SK-N-SH (cell line): ENCODE results near the gene ZNF366. TPM values are rescaled to one million over a fixed set of nuclear protein-coding genes. Genes with fewer than 3 reads are reported as not detected.

Source experiments
- CTCF ChIA-PET: fragments of 300-600, 350-600 bp; formaldehyde crosslinking; extraction: SDS; loops from one replicate; lab custom pipeline; 2021; lab: Yijun Ruan, JAX
- POLR2A ChIA-PET: fragments of 350-600 bp; sonication (Branson Sonifier 250); formaldehyde crosslinking; extraction: SDS; loops from one replicate; lab custom pipeline; 2020; ENCODE audit warnings: antibody characterized with exemption, inconsistent platforms; lab: Yijun Ruan, JAX
- DNase-seq: peaks from one replicate; pipeline ENCODE4 v3.0.0; 2012
- H2AFZ ChIP-seq: fragments of 200-600 bp; sonication (generic); 2 replicates; pipeline ENCODE4 v1.8.1; 2016; ENCODE audit warnings: antibody characterized with exemption, mild to moderate bottlenecking, low read depth
- H3F3A ChIP-seq: fragments of 200-600 bp; sonication (generic); replicated peaks from 2 replicates; pipeline ENCODE3; 2016; ENCODE audit warnings: antibody characterized with exemption, mild to moderate bottlenecking; ENCODE audit not compliant: insufficient read depth
- H3K27ac ChIP-seq, 2 experiments: fragments of 200-500 bp in 1 of 2; fragments of 200-600 bp in 1 of 2; sonication (Bioruptor generic) in 1 of 2; sonication (generic), shearing (Covaris generic) in 1 of 2; 2 replicates each; pipeline versions ENCODE4 v1.5.1 to v1.6.1; 2014 to 2016; ENCODE audit warnings: low read depth in 2 of 2, inconsistent platforms in 1 of 2, low read length in 1 of 2, mild to moderate bottlenecking in 1 of 2, mixed read lengths in 1 of 2
- H3K27me3 ChIP-seq: fragments of 200-600 bp; sonication (generic), shearing (Covaris generic); 2 replicates; pipeline ENCODE4 v1.6.1; 2016; ENCODE audit warnings: mixed run types; ENCODE audit not compliant: insufficient read depth
- H3K36me3 ChIP-seq, 2 experiments: fragments of 200-500 bp in 1 of 2; fragments of 200-600 bp in 1 of 2; sonication (Bioruptor generic) in 1 of 2; sonication (generic) in 1 of 2; replicated peaks in 1 of 2; 2 replicates each; pipeline versions ENCODE3 to v1.5.1; 2014 to 2016; ENCODE audit warnings: low read length in 1 of 2, mild to moderate bottlenecking in 1 of 2; ENCODE audit not compliant: insufficient read depth in 2 of 2, control insufficient read depth in 1 of 2
- H3K4me1 ChIP-seq, 2 experiments: fragments of 200-500 bp in 1 of 2; fragments of 200-600 bp in 1 of 2; sonication (Bioruptor generic) in 1 of 2; sonication (generic), shearing (Covaris generic) in 1 of 2; 2 replicates each; pipeline versions ENCODE4 v1.5.1 to v1.6.1; 2014 to 2016; ENCODE audit warnings: low read depth in 1 of 2, low read length in 1 of 2, mixed run types in 1 of 2; ENCODE audit not compliant: insufficient read depth in 2 of 2, control insufficient read depth in 1 of 2
- H3K4me2 ChIP-seq: fragments of 200-600 bp; sonication (generic), shearing (Covaris generic); 2 replicates; pipeline ENCODE4 v1.6.1; 2017; ENCODE audit warnings: mixed run types
- H3K4me3 ChIP-seq, 2 experiments: fragments of 200-500 bp in 1 of 2; fragments of 200-600 bp in 1 of 2; sonication (Bioruptor generic) in 1 of 2; sonication (generic), shearing (Covaris generic) in 1 of 2; 2 replicates each; pipeline versions ENCODE4 v1.5.1 to v1.8.1; 2014 to 2016; ENCODE audit warnings: low read depth in 2 of 2, inconsistent platforms in 1 of 2, low read length in 1 of 2, mild to moderate bottlenecking in 1 of 2, mixed read lengths in 1 of 2, moderate library complexity in 1 of 2
- H3K79me2 ChIP-seq: fragments of 200-600 bp; sonication (generic); 2 replicates; pipeline ENCODE4 v1.8.1; 2017; ENCODE audit warnings: mild to moderate bottlenecking; ENCODE audit not compliant: insufficient read depth
- H3K9ac ChIP-seq: fragments of 200-600 bp; sonication (generic); 2 replicates; pipeline ENCODE4 v1.6.1; 2017; ENCODE audit warnings: mixed run types
- H3K9me2 ChIP-seq: fragments of 200-600 bp; sonication (generic); 2 replicates; pipeline ENCODE4 v1.6.1; 2017; ENCODE audit warnings: mixed run types
- H3K9me3 ChIP-seq: fragments of 200-600 bp; sonication (generic); 2 replicates; pipeline ENCODE4 v1.6.1; 2017; ENCODE audit warnings: mixed run types, mild to moderate bottlenecking, moderate library complexity
- H4K20me1 ChIP-seq: fragments of 200-600 bp; sonication (generic); 2 replicates; pipeline ENCODE4 v1.6.1; 2017; ENCODE audit warnings: mild to moderate bottlenecking, mixed run types; ENCODE audit not compliant: insufficient read depth
- CHD2 ChIP-seq: fragments of 150-350 bp; IDR thresholded peaks from 2 replicates; pipeline ENCODE4 v1.6.1; 2018; ENCODE audit warnings: low read length; ENCODE audit not compliant: partially characterized antibody
- ELF1 ChIP-seq: IDR thresholded peaks from 2 replicates; pipeline ENCODE4 v1.4.0; 2012
- EZH2phosphoT487 ChIP-seq: fragments of 200-600 bp; sonication (generic); IDR thresholded peaks from 2 replicates; pipeline ENCODE4 v1.6.1; 2017; ENCODE audit warnings: low read depth, mixed run types, mild to moderate bottlenecking, antibody characterized with exemption, moderate library complexity, borderline replicate concordance
- FOXJ3 ChIP-seq: sonication (generic); formaldehyde crosslinking; IDR thresholded peaks from 2 replicates; pipeline ENCODE4 v1.5.1; 2020; ENCODE audit warnings: mild to moderate bottlenecking, missing genetic modification reagents
- JUND ChIP-seq: IDR thresholded peaks from 2 replicates; pipeline ENCODE4 v1.4.0; 2012
- MEF2A ChIP-seq: IDR thresholded peaks from 2 replicates; pipeline ENCODE4 v1.4.0; 2012; ENCODE audit warnings: low read depth, borderline replicate concordance
- RAD21 ChIP-seq: IDR thresholded peaks from 2 replicates; pipeline ENCODE4 v1.6.1; 2012; ENCODE audit warnings: mild to moderate bottlenecking, low read length
- RCOR1 ChIP-seq: fragments of 150-350 bp; IDR thresholded peaks from 2 replicates; pipeline ENCODE4 v1.6.1; 2017; ENCODE audit warnings: antibody characterized with exemption, low read length
- RFX5 ChIP-seq: IDR thresholded peaks from 2 replicates; pipeline ENCODE4 v1.6.1; 2012; ENCODE audit warnings: mild to moderate bottlenecking, improper control_type of control experiment, low read length
- SMC3 ChIP-seq: IDR thresholded peaks from 2 replicates; pipeline ENCODE4 v1.6.1; 2012; ENCODE audit warnings: low read depth, low read length, improper control_type of control experiment
- TCF12 ChIP-seq: IDR thresholded peaks from 2 replicates; pipeline ENCODE4 v1.4.0; 2012
- USF1 ChIP-seq: IDR thresholded peaks from 2 replicates; pipeline ENCODE4 v1.4.0; 2012; ENCODE audit warnings: low read depth, borderline replicate concordance
- USF2 ChIP-seq: fragments of 150-350 bp; IDR thresholded peaks from 2 replicates; pipeline ENCODE4 v1.6.1; 2017; ENCODE audit warnings: antibody characterized with exemption, low read length, low read depth, borderline replicate concordance
- WGBS: methylation state at CpG from one replicate; pipeline ENCODE4 v1.1.6; 2017; ENCODE audit warnings: low lambda C conversion rate; 5-methylcytosine and 5-hydroxymethylcytosine counted together
- polyA plus RNA-seq, 3 experiments: library from polyadenylated mRNA; depleted of rRNA; stranded (reverse); fragments of >200 nt; gene quantifications; 2 replicates each; pipeline ENCODE4 v1.2.3, GENCODE V29; 2012

The ZNF366 gene
- polyA plus RNA-seq, 1 of the 3 experiments (the other 2 are of a cell fraction), result not detected

GRCh38 chr5:72474516-72474915 is 32.7 kb downstream of the ZNF366 start:
- peaks cover 0 to 8% of the 10 kb centered on the region in 2 experiments; a peak in 1 of 4 replicates for H3K4me1 ChIP-seq
- no peak for DNase-seq
- H3F3A ChIP-seq, result no peaks in the 10 kb centered on the region
- TF ChIP-seq RFX5 (no peak), EZH2phosphoT487 (no peak), USF1 (no peak), TCF12 (no peak), MEF2A (no peak), FOXJ3 (CRISPR knock-in tag) (no peak), RCOR1 (no peak), SMC3 (no peak), USF2 (no peak)
- H4K20me1 ChIP-seq, result no peaks in the 10 kb centered on the region
- H3K27ac ChIP-seq, result no peak overlapping the region
- no peak overlapping the region for H3K9ac ChIP-seq
- no peaks in the 10 kb centered on the region for H3K9me2 ChIP-seq
- peak overlapping the region; percentile 40; the same call in 1 of the 2 replicates for H2AFZ ChIP-seq
- H3K27me3 ChIP-seq, result no peaks in the 10 kb centered on the region
- H3K9me3 ChIP-seq, result no peaks in the 10 kb centered on the region
- 0 out of 2 replicates have a peak overlapping the region, but pooled peaks have one; percentile 21 for H3K4me2 ChIP-seq
- POLR2A ChIA-PET, result no interaction called here
- H3K79me2 ChIP-seq, result no peaks in the 10 kb centered on the region
- CTCF ChIA-PET, result no interaction called here
- H3K36me3 ChIP-seq, result no peaks in the 10 kb centered on the region
- no peak overlapping the region for H3K4me3 ChIP-seq

- H3K27ac ChIP-seq, result no peak overlapping the region
- peaks cover 0 to 8% of the 10 kb centered on the region in 2 experiments; a peak in 1 of 4 replicates for H3K4me1 ChIP-seq
- WGBS, result 100% methylated on average over 1 of the region's 1 CpG
- 0 out of 2 replicates have a peak overlapping the region, but pooled peaks have one; percentile 23 for H2AFZ ChIP-seq
- ChIA-PET POLR2A (no interaction called here), CTCF (no interaction called here)
- no peaks in the 10 kb centered on the region for H3F3A ChIP-seq
- TF ChIP-seq ELF1, result no peak
- no peak for TF ChIP-seq USF2
- TF ChIP-seq JUND, result no peak
- no peak for TF ChIP-seq CHD2
- TF ChIP-seq RAD21, result no peak
- TF ChIP-seq EZH2phosphoT487, result no peak
- H3K9me2 ChIP-seq, result no peaks in the 10 kb centered on the region
- no peaks in the 10 kb centered on the region for H3K36me3 ChIP-seq
- no peaks in the 10 kb centered on the region for H4K20me1 ChIP-seq
- 0 out of 2 replicates have a peak overlapping the region, but pooled peaks have one; percentile 21 for H3K4me2 ChIP-seq
- no peaks in the 10 kb centered on the region for H3K27me3 ChIP-seq
- H3K9ac ChIP-seq, result no peak overlapping the region
- no peak for DNase-seq
- H3K4me3 ChIP-seq, result no peak overlapping the region
- H3K9me3 ChIP-seq, result no peaks in the 10 kb centered on the region
- no peaks in the 10 kb centered on the region for H3K79me2 ChIP-seq
Measured at GRCh38 chr5:72474046-72474500, 33.1 kb downstream of the ZNF366 start.
